ENCODE data around the gene NEUROG3.

The NEUROG3 gene

GRCh38 chr10:69612760-69613159 lies 39.5 kb upstream of the NEUROG3 start:
- no peak for DNase-seq
- Histone ChIP-seq H3K4me2 (ENCODE audit: low read depth, low read length) (no peak overlapping the region), H3K79me2 (ENCODE audit: low read length) (no peaks in the 10 kb centered on the region), H3F3A (ENCODE audit: insufficient read depth, low read length) (no peaks in the 10 kb centered on the region), H4K20me1 (ENCODE audit: insufficient read depth, low read length) (no peaks in the 10 kb centered on the region), H3K4me1 (ENCODE audit: low read length) (no peaks in the 10 kb centered on the region), H3K4me3 (ENCODE audit: low read length) (no peak overlapping the region), H3K9me3 (replicated peaks; ENCODE audit: insufficient read depth, low read length) (no peaks in the 10 kb centered on the region), H3K27me3 (replicated peaks; ENCODE audit: insufficient read depth, low read length) (0 out of 2 replicates have a peak, but pooled peaks cover 3% of the 10 kb centered on the region), H3K27ac (ENCODE audit: low read length) (no peak overlapping the region), H3K9me2 (replicated peaks; ENCODE audit: insufficient read depth, low read length) (no peaks in the 10 kb centered on the region), H2AFZ (ENCODE audit: low read length) (no peak overlapping the region), H3K9ac (ENCODE audit: low read length) (no peak overlapping the region), H3K36me3 (replicated peaks; ENCODE audit: insufficient read depth, low read length) (no peaks in the 10 kb centered on the region)
- TF ChIP-seq EZH2 (optimal IDR thresholded peaks at IDR 0.05; ENCODE audit: low read depth, low read length) = no peak
- TF ChIP-seq EZH2phosphoT487 (IDR thresholded peaks at IDR 0.05; ENCODE audit: low read length) = no peak
- TF ChIP-seq CTCF (IDR thresholded peaks at IDR 0.05; ENCODE audit: low read length) = no peak

GRCh38 chr10:69609077-69609476 lies 35.9 kb upstream of the NEUROG3 start:
- no peaks in the 10 kb centered on the region for H3K4me1 ChIP-seq (ENCODE audit: low read length)
- no peak overlapping the region for H3K9ac ChIP-seq (ENCODE audit: low read length)
- H3K9me2 ChIP-seq (replicated peaks; ENCODE audit: insufficient read depth, low read length) = no peaks in the 10 kb centered on the region
- no peak overlapping the region for H3K4me3 ChIP-seq (ENCODE audit: low read length)
- TF ChIP-seq EZH2 (optimal IDR thresholded peaks at IDR 0.05; ENCODE audit: low read depth, low read length) = no peak
- no peak for TF ChIP-seq CTCF (IDR thresholded peaks at IDR 0.05; ENCODE audit: low read length)
- TF ChIP-seq EZH2phosphoT487 (IDR thresholded peaks at IDR 0.05; ENCODE audit: low read length) = no peak
- H3K4me2 ChIP-seq (ENCODE audit: low read depth, low read length) = no peak overlapping the region
- H3K79me2 ChIP-seq (ENCODE audit: low read length) = no peaks in the 10 kb centered on the region
- no peaks in the 10 kb centered on the region for H4K20me1 ChIP-seq (ENCODE audit: insufficient read depth, low read length)
- no peaks in the 10 kb centered on the region for H3K36me3 ChIP-seq (replicated peaks; ENCODE audit: insufficient read depth, low read length)
- H2AFZ ChIP-seq (ENCODE audit: low read length) = no peak overlapping the region
- no peaks in the 10 kb centered on the region for H3F3A ChIP-seq (ENCODE audit: insufficient read depth, low read length)
- H3K27ac ChIP-seq (ENCODE audit: low read length) = no peak overlapping the region
- no peak for DNase-seq
- H3K9me3 ChIP-seq (replicated peaks; ENCODE audit: insufficient read depth, low read length) = no peaks in the 10 kb centered on the region
- H3K27me3 ChIP-seq (replicated peaks; ENCODE audit: insufficient read depth, low read length) = 0 out of 2 replicates have a peak, but pooled peaks cover 3% of the 10 kb centered on the region

GRCh38 chr10:69600761-69601330 lies 27.6 kb upstream of the NEUROG3 start:
- Histone ChIP-seq H3K79me2 (ENCODE audit: low read length) (no peaks in the 10 kb centered on the region), H3K27me3 (replicated peaks; ENCODE audit: insufficient read depth, low read length) (0 out of 2 replicates have a peak, but pooled peaks cover 5% of the 10 kb centered on the region), H3F3A (ENCODE audit: insufficient read depth, low read length) (no peaks in the 10 kb centered on the region), H3K9me2 (replicated peaks; ENCODE audit: insufficient read depth, low read length) (no peaks in the 10 kb centered on the region), H3K4me1 (ENCODE audit: low read length) (no peaks in the 10 kb centered on the region), H3K27ac (ENCODE audit: low read length) (no peak overlapping the region), H4K20me1 (ENCODE audit: insufficient read depth, low read length) (no peaks in the 10 kb centered on the region), H3K9me3 (replicated peaks; ENCODE audit: insufficient read depth, low read length) (no peaks in the 10 kb centered on the region), H3K9ac (ENCODE audit: low read length) (no peak overlapping the region), H3K36me3 (replicated peaks; ENCODE audit: insufficient read depth, low read length) (no peaks in the 10 kb centered on the region), H2AFZ (ENCODE audit: low read length) (no peak overlapping the region), H3K4me3 (ENCODE audit: low read length) (no peak overlapping the region), H3K4me2 (ENCODE audit: low read depth, low read length) (no peak overlapping the region)
- DNase-seq = no peak
- no peak for TF ChIP-seq EZH2 (optimal IDR thresholded peaks at IDR 0.05; ENCODE audit: low read depth, low read length)
- TF ChIP-seq EZH2phosphoT487 (IDR thresholded peaks at IDR 0.05; ENCODE audit: low read length) = no peak
- no peak for TF ChIP-seq CTCF (IDR thresholded peaks at IDR 0.05; ENCODE audit: low read length)
